Measurements from ENCODE around the gene TCAP. TPM values are rescaled to one million over a fixed set of nuclear protein-coding genes. Genes with fewer than 3 reads are reported as not detected.

The TCAP gene
- total and polyA plus RNA-seq, 10 of the 15 experiments (the other 5 are each of a cell fraction or from before 2014, with no cell fraction given) = 0.17 to 1.0 (median 0.36) TPM; not detected in 3

GRCh38 chr17:39615434-39615833 is 49.7 kb upstream of the TCAP start:
- ChIA-PET SMC1A (ENCODE audit: uncharacterized antibody, unreplicated experiment) (interaction anchor here (1.1 kb wide), 1 partner anchor 22 kb away, joined by 3 read pairs; no protein-coding TSS in a partner anchor), RAD21 (ENCODE audit: unreplicated experiment) (no interaction called here), POLR2A (no interaction called here), CTCF (interaction anchor here (1.2 to 1.4 kb wide), 3 partner anchors 8 to 257 kb away, joined by 3 to 11 read pairs (median 4); no protein-coding TSS in a partner anchor)
- Histone ChIP-seq H3K36me3 (ENCODE audit: control insufficient read depth in 2 of 2, insufficient read depth in 2 of 2, low read length in 1 of 2) (no peaks in the 10 kb centered on the region), H3K27ac (ENCODE audit: control insufficient read depth, insufficient read depth) (no peak overlapping the region), H3K4me2 (ENCODE audit: control insufficient read depth, insufficient read depth) (no peak overlapping the region), H3K79me2 (ENCODE audit: control insufficient read depth, insufficient read depth, low read length) (no peaks in the 10 kb centered on the region), H4K20me1 (ENCODE audit: control insufficient read depth, insufficient read depth) (no peaks in the 10 kb centered on the region), H3K4me1 (ENCODE audit: control insufficient read depth, insufficient read depth, low read length) (no peaks in the 10 kb centered on the region; the same call in 1 of the 2 replicates), H3K9ac (ENCODE audit: control insufficient read depth, insufficient read depth, low read length) (no peak overlapping the region), H3K27me3 (replicated peaks in 1 of 2; ENCODE audit: control insufficient read depth in 2 of 2, insufficient read depth in 2 of 2, low read length in 1 of 2) (no peaks in the 10 kb centered on the region; a peak in 2 of 4 replicates), H2AFZ (ENCODE audit: control insufficient read depth, low read depth, low read length) (no peak overlapping the region), H3K9me3 (replicated peaks; ENCODE audit: control insufficient read depth, insufficient read depth, low read length) (no peaks in the 10 kb centered on the region), H3K4me3 (no peak overlapping the region)
- WGBS (ENCODE audit: insufficient coverage, insufficient replicate concordance, low lambda C conversion rate, missing lambda C conversion rate) = 44% methylated on average over 6 of the region's 6 CpGs
- no TSS peak for BruUV-seq (replicated peaks)
- TF ChIP-seq EGR1 (IDR thresholded peaks at IDR 0.05; ENCODE audit: borderline replicate concordance in 1 of 2, low read depth in 2 of 2, low read length in 2 of 2) = no peak
- TF ChIP-seq ATF7 (IDR thresholded peaks at IDR 0.05; ENCODE audit: low read depth) = no peak
- no peak for TF ChIP-seq STAT1 (conservative IDR thresholded peaks at IDR 0.05)
- no peak for TF ChIP-seq EP300 (IDR thresholded peaks at IDR 0.05; ENCODE audit: borderline replicate concordance in 1 of 2, control insufficient read depth in 1 of 2, low read depth in 2 of 2, low read length in 2 of 2)
- TF ChIP-seq RUNX3 (IDR thresholded peaks at IDR 0.05; ENCODE audit: low read length) = no peak
- no peak for TF ChIP-seq ESRRA (IDR thresholded peaks at IDR 0.05; ENCODE audit: low read length)
- no peak for TF ChIP-seq CREB1 (IDR thresholded peaks at IDR 0.05; ENCODE audit: low read depth)
- TF ChIP-seq ZNF207 (IDR thresholded peaks at IDR 0.05; ENCODE audit: borderline replicate concordance) = no peak
- no peak for TF ChIP-seq TCF12 (IDR thresholded peaks at IDR 0.05; ENCODE audit: low read depth, low read length)
- no peak for TF ChIP-seq NR2C1 (IDR thresholded peaks at IDR 0.05)
- TF ChIP-seq POU2F2 (IDR thresholded peaks at IDR 0.05; ENCODE audit: borderline replicate concordance, low read depth, low read length) = no peak
- no peak for TF ChIP-seq YBX1 (IDR thresholded peaks at IDR 0.05)
- DNase-seq (ENCODE audit: low read depth, low spot score) (no peak), FAIRE-seq (no peak), ATAC-seq (no peak)
- intact Hi-C loops (cut with micrococcal nuclease; ENCODE audit: unreplicated experiment) (no loop called here), in situ Hi-C loops (cut with MboI) (no loop called here)
